Measurements from ENCODE around the gene SRMS. TPM values are rescaled to one million over a fixed set of nuclear protein-coding genes. Genes with fewer than 3 reads are reported as not detected.
"Not testable (repeated sequence)": the region's sequence is repeated elsewhere in the genome, so short reads cannot be mapped to it uniquely, and the experiment has no call there.

The SRMS gene
- total RNA-seq, 2 donors from 2014 or later: not detected

GRCh38 chr20:63560333-63560805 is 12.8 kb upstream of the SRMS start:
- no peak overlapping the region for H3K27ac ChIP-seq
- ATAC-seq (ENCODE audit: insufficient number of reproducible peaks, low FRiP score, low read depth) (no peak), DNase-seq (ENCODE audit: low spot score) (no peak)
- H3K4me3 ChIP-seq: no peak overlapping the region
- no peaks in the 10 kb centered on the region for H3K27me3 ChIP-seq (replicated peaks; ENCODE audit: insufficient read depth)
- H3K4me1 ChIP-seq (ENCODE audit: control insufficient read depth in 1 of 2, low read depth in 2 of 2): no peaks in the 10 kb centered on the region
- H3K9me3 ChIP-seq: no peaks in the 10 kb centered on the region
- no peak for TF ChIP-seq CTCF (IDR thresholded peaks at IDR 0.05)
- H3K36me3 ChIP-seq: peaks cover 23% of the 10 kb centered on the region

- H3K27ac ChIP-seq; H3K9me3 ChIP-seq; ATAC-seq (ENCODE audit: insufficient number of reproducible peaks, low FRiP score, low read depth); H3K4me3 ChIP-seq; H3K27me3 ChIP-seq (replicated peaks; ENCODE audit: insufficient read depth); H3K4me1 ChIP-seq (ENCODE audit: control insufficient read depth in 1 of 2, low read depth in 2 of 2); DNase-seq (ENCODE audit: low spot score): not testable (repeated sequence)
- peaks cover 18% of the 10 kb centered on the region for H3K36me3 ChIP-seq
Measured at GRCh38 chr20:63559485-63560332, 12.2 kb upstream of the SRMS start.

GRCh38 chr20:63558804-63559484 is 11.4 kb upstream of the SRMS start:
- Histone ChIP-seq H3K36me3 (peaks cover 18% of the 10 kb centered on the region), H3K4me3 (no peak overlapping the region), H3K4me1 (ENCODE audit: control insufficient read depth in 1 of 2, low read depth in 2 of 2) (peaks cover 0 to 2% of the 10 kb centered on the region in 2 donors), H3K27me3 (replicated peaks; ENCODE audit: insufficient read depth) (no peaks in the 10 kb centered on the region), H3K27ac (no peak overlapping the region), H3K9me3 (no peaks in the 10 kb centered on the region)
- no peak for DNase-seq (ENCODE audit: low spot score)
- ATAC-seq (ENCODE audit: insufficient number of reproducible peaks, low FRiP score, low read depth): no peak
- TF ChIP-seq CTCF (IDR thresholded peaks at IDR 0.05): no peak

GRCh38 chr20:63557481-63557891 is 9.9 kb upstream of the SRMS start:
- peaks cover 3 to 5% of the 10 kb centered on the region in 2 donors for H3K4me1 ChIP-seq (ENCODE audit: control insufficient read depth in 1 of 2, low read depth in 2 of 2)
- no peaks in the 10 kb centered on the region for H3K27me3 ChIP-seq (replicated peaks; ENCODE audit: insufficient read depth)
- no peak overlapping the region for H3K27ac ChIP-seq
- no peaks in the 10 kb centered on the region for H3K9me3 ChIP-seq
- peaks cover 17% of the 10 kb centered on the region for H3K36me3 ChIP-seq
- TF ChIP-seq CTCF (IDR thresholded peaks at IDR 0.05): no peak
- H3K4me3 ChIP-seq: no peak overlapping the region
- ATAC-seq (ENCODE audit: insufficient number of reproducible peaks, low FRiP score, low read depth) (no peak), DNase-seq (ENCODE audit: low spot score) (no peak)

GRCh38 chr20:63556873-63557478 is 9.4 kb upstream of the SRMS start:
- Histone ChIP-seq H3K4me1 (ENCODE audit: control insufficient read depth in 1 of 2, low read depth in 2 of 2) (peaks cover 3 to 5% of the 10 kb centered on the region in 2 donors), H3K27me3 (replicated peaks; ENCODE audit: insufficient read depth) (no peaks in the 10 kb centered on the region), H3K4me3 (no peak overlapping the region), H3K27ac (no peak overlapping the region), H3K9me3 (no peaks in the 10 kb centered on the region), H3K36me3 (peaks cover 12% of the 10 kb centered on the region)
- TF ChIP-seq CTCF (IDR thresholded peaks at IDR 0.05): no peak
- ATAC-seq (ENCODE audit: insufficient number of reproducible peaks, low FRiP score, low read depth): no peak
- DNase-seq (ENCODE audit: low spot score): no peak

All from thoracic aorta (tissue), 2 donors.